ENCODE results near the gene CNTNAP5.

GRCh38 chr2:124395961-124396360 is 370.9 kb downstream of the CNTNAP5 start:
- TF ChIP-seq CTCF (IDR thresholded peaks at IDR 0.05; ENCODE audit: control extremely low read depth in 1 of 3, insufficient read depth in 1 of 3, low read depth in 1 of 3, low read length in 3 of 3) (no peak), POLR2A (IDR thresholded peaks at IDR 0.05; ENCODE audit: control extremely low read depth in 1 of 2, low read depth in 2 of 2, low read length in 2 of 2) (no peak), ATF3 (IDR thresholded peaks at IDR 0.05; ENCODE audit: insufficient read depth, low read depth, low read length) (no peak), USF2 (IDR thresholded peaks at IDR 0.05; ENCODE audit: low read length) (no peak), KDM4A (IDR thresholded peaks at IDR 0.05; ENCODE audit: low read depth, low read length, severe bottlenecking) (no peak), CBX5 (IDR thresholded peaks at IDR 0.05; ENCODE audit: low read depth, low read length) (no peak), CHD2 (IDR thresholded peaks at IDR 0.05; ENCODE audit: low read length) (no peak), FOSL1 (IDR thresholded peaks at IDR 0.05; ENCODE audit: insufficient read depth, low read depth, low read length) (no peak)

Data from H1 (cell line).